Activated naive CD8-positive, alpha-beta T cell treated with anti-CD3 and anti-CD28 coated beads, Interleukin-2, amount 50 U/mL, for 24 hours (primary cell): Measurements from ENCODE around the gene TENM4.

Experiments used
- ATAC-seq: fragments of 150-1000 bp; cut with Tn5 transposase; one replicate; pipeline ENCODE4 v1.10.0; 2021
- DNase-seq: peaks from one replicate; pipeline ENCODE4 v3.0.0; 2021
- H3K27ac Mint-ChIP-seq: one replicate; pipeline ENCODE4 v1.8.0; 2021; ENCODE audit warnings: mild to moderate bottlenecking, mixed read lengths
- H3K27me3 Mint-ChIP-seq: one replicate; pipeline ENCODE4 v1.8.0; 2021; ENCODE audit warnings: mixed read lengths
- H3K36me3 Mint-ChIP-seq: one replicate; pipeline ENCODE4 v1.8.0; 2021; ENCODE audit warnings: low read depth, mixed read lengths
- H3K4me1 Mint-ChIP-seq: one replicate; pipeline ENCODE4 v1.8.0; 2021; ENCODE audit warnings: mixed read lengths
- H3K4me3 Mint-ChIP-seq: one replicate; pipeline ENCODE4 v1.8.0; 2021; ENCODE audit warnings: mild to moderate bottlenecking, moderate library complexity, mixed read lengths
- H3K9me3 Mint-ChIP-seq: one replicate; pipeline ENCODE4 v1.8.0; 2021; ENCODE audit warnings: mixed read lengths

The TENM4 gene

GRCh38 chr11:79437981-79438630 is 2.7 kb downstream of the TENM4 start:
- H3K4me3 Mint-ChIP-seq: peak overlapping the region; percentile 21
- H3K36me3 Mint-ChIP-seq: peaks cover 2% of the 10 kb centered on the region
- no peak overlapping the region for H3K27ac Mint-ChIP-seq
- DNase-seq (no peak), ATAC-seq (no peak)
- peaks cover 76% of the 10 kb centered on the region for H3K27me3 Mint-ChIP-seq
- peaks cover 4% of the 10 kb centered on the region for H3K9me3 Mint-ChIP-seq
- peaks cover 13% of the 10 kb centered on the region for H3K4me1 Mint-ChIP-seq

- H3K9me3 Mint-ChIP-seq: peaks cover 1% of the 10 kb centered on the region
- peaks cover 13% of the 10 kb centered on the region for H3K4me1 Mint-ChIP-seq
- H3K27me3 Mint-ChIP-seq: peaks cover 69% of the 10 kb centered on the region
- H3K27ac Mint-ChIP-seq: no peak overlapping the region
- ATAC-seq (no peak), DNase-seq (peak; percentile 3)
- peak overlapping the region; percentile 32 for H3K4me3 Mint-ChIP-seq
- peaks cover 2% of the 10 kb centered on the region for H3K36me3 Mint-ChIP-seq
Measured at GRCh38 chr11:79437278-79437980, 3.4 kb downstream of the TENM4 start.

- H3K4me3 Mint-ChIP-seq: peak overlapping the region; percentile 32
- no peaks in the 10 kb centered on the region for H3K9me3 Mint-ChIP-seq
- peaks cover 13% of the 10 kb centered on the region for H3K4me1 Mint-ChIP-seq
- no peak for DNase-seq
- H3K36me3 Mint-ChIP-seq: peaks cover 2% of the 10 kb centered on the region
- H3K27me3 Mint-ChIP-seq: peaks cover 64% of the 10 kb centered on the region
- ATAC-seq: no peak
- H3K27ac Mint-ChIP-seq: no peak overlapping the region
Measured at GRCh38 chr11:79436919-79437277, 3.9 kb downstream of the TENM4 start.

GRCh38 chr11:79434283-79434682 is 6.5 kb downstream of the TENM4 start:
- no peak for DNase-seq
- Mint-ChIP-seq H3K4me1 (peaks cover 6% of the 10 kb centered on the region), H3K27ac (no peak overlapping the region), H3K9me3 (no peaks in the 10 kb centered on the region), H3K27me3 (peaks cover 50% of the 10 kb centered on the region), H3K36me3 (no peaks in the 10 kb centered on the region), H3K4me3 (no peak overlapping the region)
- no peak for ATAC-seq

- H3K4me3 Mint-ChIP-seq: no peak overlapping the region
- H3K4me1 Mint-ChIP-seq: peaks cover 3% of the 10 kb centered on the region
- H3K36me3 Mint-ChIP-seq: no peaks in the 10 kb centered on the region
- no peak overlapping the region for H3K27ac Mint-ChIP-seq
- H3K27me3 Mint-ChIP-seq: peaks cover 38% of the 10 kb centered on the region
- H3K9me3 Mint-ChIP-seq: no peaks in the 10 kb centered on the region
- no peak for ATAC-seq
- no peak for DNase-seq
Measured at GRCh38 chr11:79432138-79432537, 8.7 kb downstream of the TENM4 start.

GRCh38 chr11:79431535-79431934 is 9.3 kb downstream of the TENM4 start:
- H3K27me3 Mint-ChIP-seq: peaks cover 32% of the 10 kb centered on the region
- no peaks in the 10 kb centered on the region for H3K36me3 Mint-ChIP-seq
- DNase-seq (no peak), ATAC-seq (no peak)
- no peaks in the 10 kb centered on the region for H3K9me3 Mint-ChIP-seq
- no peak overlapping the region for H3K4me3 Mint-ChIP-seq
- H3K27ac Mint-ChIP-seq: no peak overlapping the region
- no peaks in the 10 kb centered on the region for H3K4me1 Mint-ChIP-seq

GRCh38 chr11:79430280-79430679 is 10.6 kb downstream of the TENM4 start:
- no peak overlapping the region for H3K4me3 Mint-ChIP-seq
- no peaks in the 10 kb centered on the region for H3K9me3 Mint-ChIP-seq
- no peak for ATAC-seq
- peaks cover 23% of the 10 kb centered on the region for H3K27me3 Mint-ChIP-seq
- no peaks in the 10 kb centered on the region for H3K36me3 Mint-ChIP-seq
- H3K4me1 Mint-ChIP-seq: no peaks in the 10 kb centered on the region
- no peak overlapping the region for H3K27ac Mint-ChIP-seq
- no peak for DNase-seq

- Mint-ChIP-seq H3K27ac (no peak overlapping the region), H3K4me3 (no peak overlapping the region), H3K9me3 (no peaks in the 10 kb centered on the region), H3K27me3 (peaks cover 11% of the 10 kb centered on the region), H3K4me1 (no peaks in the 10 kb centered on the region), H3K36me3 (no peaks in the 10 kb centered on the region)
- DNase-seq (no peak), ATAC-seq (no peak)
Measured at GRCh38 chr11:79428406-79428805, 12.4 kb downstream of the TENM4 start.

GRCh38 chr11:79427611-79428327 is 13.1 kb downstream of the TENM4 start:
- no peak for ATAC-seq
- no peaks in the 10 kb centered on the region for H3K36me3 Mint-ChIP-seq

GRCh38 chr11:79427126-79427525 is 13.7 kb downstream of the TENM4 start:
- no peaks in the 10 kb centered on the region for H3K9me3 Mint-ChIP-seq
- no peaks in the 10 kb centered on the region for H3K36me3 Mint-ChIP-seq
- no peak overlapping the region for H3K4me3 Mint-ChIP-seq
- no peaks in the 10 kb centered on the region for H3K4me1 Mint-ChIP-seq
- H3K27ac Mint-ChIP-seq: no peak overlapping the region
- peaks cover 8% of the 10 kb centered on the region for H3K27me3 Mint-ChIP-seq
- DNase-seq (no peak), ATAC-seq (no peak)

More at GRCh38 chr11:79427611-79428327, 13.1 kb downstream of the TENM4 start:
- no peaks in the 10 kb centered on the region for H3K4me1 Mint-ChIP-seq
- H3K9me3 Mint-ChIP-seq: no peaks in the 10 kb centered on the region
- peaks cover 8% of the 10 kb centered on the region for H3K27me3 Mint-ChIP-seq
- no peak overlapping the region for H3K4me3 Mint-ChIP-seq
- DNase-seq: no peak
- H3K27ac Mint-ChIP-seq: no peak overlapping the region

- Mint-ChIP-seq H3K4me1 (no peaks in the 10 kb centered on the region), H3K27ac (no peak overlapping the region), H3K27me3 (peaks cover 8% of the 10 kb centered on the region), H3K9me3 (no peaks in the 10 kb centered on the region), H3K4me3 (no peak overlapping the region), H3K36me3 (no peaks in the 10 kb centered on the region)
- ATAC-seq (no peak), DNase-seq (no peak)
Measured at GRCh38 chr11:79425463-79425862, 15.4 kb downstream of the TENM4 start.

GRCh38 chr11:79423736-79424135 is 17.1 kb downstream of the TENM4 start:
- Mint-ChIP-seq H3K36me3 (no peaks in the 10 kb centered on the region), H3K4me1 (no peaks in the 10 kb centered on the region), H3K27me3 (peaks cover 8% of the 10 kb centered on the region), H3K4me3 (no peak overlapping the region), H3K9me3 (no peaks in the 10 kb centered on the region), H3K27ac (no peak overlapping the region)
- ATAC-seq (no peak), DNase-seq (no peak)

- Mint-ChIP-seq H3K27me3 (peaks cover 8% of the 10 kb centered on the region), H3K9me3 (no peaks in the 10 kb centered on the region), H3K4me3 (no peak overlapping the region), H3K27ac (no peak overlapping the region), H3K4me1 (no peaks in the 10 kb centered on the region), H3K36me3 (no peaks in the 10 kb centered on the region)
- ATAC-seq (no peak), DNase-seq (no peak)
Measured at GRCh38 chr11:79422866-79423265, 18.0 kb downstream of the TENM4 start.

- ATAC-seq: no peak
- H3K4me1 Mint-ChIP-seq: no peaks in the 10 kb centered on the region
- no peak overlapping the region for H3K27ac Mint-ChIP-seq
- peaks cover 8% of the 10 kb centered on the region for H3K27me3 Mint-ChIP-seq
- H3K4me3 Mint-ChIP-seq: no peak overlapping the region
- peaks cover 4% of the 10 kb centered on the region for H3K9me3 Mint-ChIP-seq
- no peaks in the 10 kb centered on the region for H3K36me3 Mint-ChIP-seq
- no peak for DNase-seq
Measured at GRCh38 chr11:79421820-79422219, 19.0 kb downstream of the TENM4 start.

- no peak for DNase-seq
- Mint-ChIP-seq H3K9me3 (peaks cover 9% of the 10 kb centered on the region), H3K4me1 (no peaks in the 10 kb centered on the region), H3K36me3 (no peaks in the 10 kb centered on the region), H3K27me3 (peaks cover under 1% of the 10 kb centered on the region), H3K4me3 (no peak overlapping the region), H3K27ac (no peak overlapping the region)
- no peak for ATAC-seq
Measured at GRCh38 chr11:79419120-79419519, 21.7 kb downstream of the TENM4 start.
